HG03565 (cell line): ENCODE data around the gene TP73.

ENCODE experiments used
- ATAC-seq: cut with Tn5 transposase; IDR thresholded peaks from one replicate; pipeline ENCODE4 v1.9.1; 2021; ENCODE audit warnings: mild to moderate bottlenecking, moderate library complexity; ENCODE audit not compliant: unreplicated experiment

TP73 gene

GRCh38 chr1:3759164-3759563 is 106.8 kb downstream of the TP73 start:
- no peak for ATAC-seq

- ATAC-seq = no peak
These were observed 107.5 kb downstream of the TP73 start for GRCh38 chr1:3759796-3760195.

GRCh38 chr1:3761296-3762010 is 109.1 kb downstream of the TP73 start:
- no peak for ATAC-seq

GRCh38 chr1:3762151-3762872 is 110.0 kb downstream of the TP73 start:
- ATAC-seq = no peak

GRCh38 chr1:3762873-3763228 is 110.5 kb downstream of the TP73 start:
- ATAC-seq = no peak

- no peak for ATAC-seq
These were observed 111.2 kb downstream of the TP73 start for GRCh38 chr1:3763351-3764125.

- ATAC-seq = no peak
These were observed 115.1 kb downstream of the TP73 start for GRCh38 chr1:3767328-3767925.

GRCh38 chr1:3768811-3769390 is 116.6 kb downstream of the TP73 start:
- ATAC-seq = no peak

GRCh38 chr1:3770047-3770765 is 117.9 kb downstream of the TP73 start:
- ATAC-seq = no peak

GRCh38 chr1:3771108-3772026 is 119.1 kb downstream of the TP73 start:
- no peak for ATAC-seq

- ATAC-seq = peak; percentile 39
These were observed 119.9 kb downstream of the TP73 start for GRCh38 chr1:3772027-3772714.

GRCh38 chr1:3772715-3773571 is 120.6 kb downstream of the TP73 start, which contains the start of gene SMIM1:
SMIM1 (plus strand) TSS chr1:3772749; CDS start chr1:3775374, 2,625 bp downstream.
- peak; percentile 15 for ATAC-seq

GRCh38 chr1:3773572-3774275 is 121.4 kb downstream of the TP73 start:
- ATAC-seq = no peak

- ATAC-seq = no peak
These were observed 122.1 kb downstream of the TP73 start for GRCh38 chr1:3774276-3774945.

GRCh38 chr1:3774946-3775489 is 122.7 kb downstream of the TP73 start:
- ATAC-seq = no peak
